Vagina (tissue), 2 donors: ENCODE results near the gene SHISAL2A. TPM values are rescaled to one million over a fixed set of nuclear protein-coding genes. Genes with fewer than 3 reads are reported as not detected.

ENCODE experiments used
- DNase-seq, 2 donors: peaks; one replicate each; pipeline ENCODE4 v3.0.0-alpha.2; 2017; ENCODE audit errors: extremely low spot score in 2 of 2
- H3K27ac ChIP-seq: fragments of 200-600 bp; sonication (generic); one replicate; pipeline ENCODE4 v1.5.1; 2019
- H3K27me3 ChIP-seq: fragments of 200-600 bp; sonication (generic); one replicate; pipeline ENCODE4 v1.5.1; 2019
- H3K36me3 ChIP-seq, 2 donors: fragments of 200-600 bp; sonication (generic); one replicate each; pipeline ENCODE4 v1.5.1; 2017 to 2019
- H3K4me1 ChIP-seq: fragments of 200-600 bp; sonication (generic); one replicate; pipeline ENCODE4 v1.5.1; 2019
- H3K4me3 ChIP-seq, 2 donors: fragments of 200-600 bp; sonication (generic); 1 replicate in 1 of 2; 2 replicates in 1 of 2; pipeline ENCODE4 v1.5.1; 2016 to 2019
- H3K9me3 ChIP-seq: fragments of 200-600 bp; sonication (generic); one replicate; pipeline ENCODE4 v1.5.1; 2019
- POLR2A ChIP-seq, 2 donors: fragments of 450-650 bp; IDR thresholded peaks; one replicate each; pipeline ENCODE4 v1.6.1; 2017; ENCODE audit warnings: antibody characterized with exemption in 2 of 2, mild to moderate bottlenecking in 2 of 2, moderate library complexity in 2 of 2
- POLR2AphosphoS5 ChIP-seq, 2 donors: sonication (generic); formaldehyde crosslinking; IDR thresholded peaks; one replicate each; pipeline ENCODE4 v1.9.0; 2017; ENCODE audit warnings: antibody characterized with exemption in 2 of 2, mild to moderate bottlenecking in 2 of 2, low read depth in 1 of 2; ENCODE audit not compliant: insufficient read depth in 1 of 2
- intact Hi-C: fragments of 100-400 bp; cut with DNase I; formaldehyde crosslinking; loops from one replicate; pipeline ENCODE4 v1.15.1; 2023
- total RNA-seq: library from RNA; depleted of rRNA; stranded (reverse); fragments of >200 nt; gene quantifications from one replicate; pipeline ENCODE4 v1.2.3, GENCODE V29; 2016
- TF ChIP-seq, protein P1 (sequence below), 3 experiments: fragments of 450-650 bp in 2 of 3; fragments of 200-600 bp in 1 of 3; sonication (generic) in 1 of 3; IDR thresholded peaks; one replicate each; pipeline ENCODE4 v1.5.1; 2017 to 2019; ENCODE audit warnings: antibody characterized with exemption in 3 of 3, mild to moderate bottlenecking in 2 of 3, moderate library complexity in 2 of 3

SHISAL2A gene
- total RNA-seq, 1 donor from 2014 or later = 3.2 TPM

DNA sequence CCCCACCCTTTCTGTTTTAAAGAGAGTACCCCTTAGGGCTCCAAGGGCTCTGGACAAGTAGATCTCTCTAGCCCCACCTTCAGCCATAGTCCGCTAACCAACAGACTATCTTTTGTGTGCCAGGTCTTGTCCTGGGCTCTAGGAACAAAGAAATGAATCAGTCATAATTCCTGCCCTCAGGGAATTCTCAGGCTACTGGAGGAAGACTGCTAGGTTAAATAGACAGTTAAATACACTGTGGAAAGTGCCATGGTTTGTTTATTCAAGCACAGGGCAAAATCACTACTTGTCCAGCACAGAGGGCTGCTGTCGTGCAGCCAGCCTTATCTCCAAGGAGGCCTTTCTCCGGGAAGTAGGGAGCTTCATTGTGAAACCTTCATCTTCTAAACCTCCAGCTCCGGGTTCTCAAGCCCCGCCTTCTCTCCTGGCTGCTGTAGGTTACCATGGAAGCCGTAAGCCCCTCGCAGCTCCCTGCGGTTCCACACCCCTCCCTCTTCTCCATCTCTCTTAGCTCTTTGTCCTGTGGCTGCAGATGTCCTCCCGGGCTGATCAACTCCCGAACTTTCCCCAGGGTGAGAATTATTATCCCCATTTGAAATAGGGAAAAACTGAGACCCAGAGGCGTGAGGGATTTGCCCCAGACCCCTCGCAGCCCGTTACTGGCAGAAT is 29.8 kb downstream of the SHISAL2A start:
- H3K9me3 ChIP-seq = no peaks in the 10 kb centered on the region
- H3K27ac ChIP-seq = no peak overlapping the region
- H3K4me1 ChIP-seq = peaks cover 12% of the 10 kb centered on the region
- DNase-seq = no peak
- H3K4me3 ChIP-seq = no peak overlapping the region
- intact Hi-C loops = no loop called here
- TF ChIP-seq POLR2A (IDR thresholded peaks at IDR 0.05) = no peak
- TF ChIP-seq, protein P1, sequence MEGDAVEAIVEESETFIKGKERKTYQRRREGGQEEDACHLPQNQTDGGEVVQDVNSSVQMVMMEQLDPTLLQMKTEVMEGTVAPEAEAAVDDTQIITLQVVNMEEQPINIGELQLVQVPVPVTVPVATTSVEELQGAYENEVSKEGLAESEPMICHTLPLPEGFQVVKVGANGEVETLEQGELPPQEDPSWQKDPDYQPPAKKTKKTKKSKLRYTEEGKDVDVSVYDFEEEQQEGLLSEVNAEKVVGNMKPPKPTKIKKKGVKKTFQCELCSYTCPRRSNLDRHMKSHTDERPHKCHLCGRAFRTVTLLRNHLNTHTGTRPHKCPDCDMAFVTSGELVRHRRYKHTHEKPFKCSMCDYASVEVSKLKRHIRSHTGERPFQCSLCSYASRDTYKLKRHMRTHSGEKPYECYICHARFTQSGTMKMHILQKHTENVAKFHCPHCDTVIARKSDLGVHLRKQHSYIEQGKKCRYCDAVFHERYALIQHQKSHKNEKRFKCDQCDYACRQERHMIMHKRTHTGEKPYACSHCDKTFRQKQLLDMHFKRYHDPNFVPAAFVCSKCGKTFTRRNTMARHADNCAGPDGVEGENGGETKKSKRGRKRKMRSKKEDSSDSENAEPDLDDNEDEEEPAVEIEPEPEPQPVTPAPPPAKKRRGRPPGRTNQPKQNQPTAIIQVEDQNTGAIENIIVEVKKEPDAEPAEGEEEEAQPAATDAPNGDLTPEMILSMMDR (IDR thresholded peaks at IDR 0.05) = no peak
- no peak for TF ChIP-seq POLR2AphosphoS5 (IDR thresholded peaks at IDR 0.05; ENCODE audit: insufficient read depth in 1 of 2, low read depth in 1 of 2)
- no peaks in the 10 kb centered on the region for H3K27me3 ChIP-seq
- no peaks in the 10 kb centered on the region for H3K36me3 ChIP-seq

DNA sequence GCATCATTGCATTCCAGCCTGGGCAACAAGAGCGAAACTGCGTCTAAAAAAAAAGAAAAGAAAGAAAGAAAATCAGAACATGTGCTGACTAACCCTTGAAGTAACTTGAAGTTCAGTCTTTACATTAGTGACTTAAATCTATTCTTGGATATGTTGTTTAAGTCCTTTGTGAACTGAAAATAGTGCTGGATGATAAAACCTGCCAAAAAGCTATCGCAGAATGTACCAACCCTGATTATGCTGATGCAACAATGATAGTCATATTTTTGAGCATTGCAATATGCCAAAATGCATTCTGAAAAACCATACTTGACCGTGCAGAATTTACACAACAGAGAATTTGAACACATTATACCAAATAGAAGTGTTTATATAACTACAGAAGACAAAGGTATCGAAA is 30.7 kb downstream of the SHISAL2A start:
- no peak overlapping the region for H3K27ac ChIP-seq
- H3K36me3 ChIP-seq = no peaks in the 10 kb centered on the region
- no peak overlapping the region for H3K4me3 ChIP-seq
- TF ChIP-seq POLR2AphosphoS5 (IDR thresholded peaks at IDR 0.05; ENCODE audit: insufficient read depth in 1 of 2, low read depth in 1 of 2) (no peak), POLR2A (IDR thresholded peaks at IDR 0.05) (no peak)
- TF ChIP-seq, protein P1 (IDR thresholded peaks at IDR 0.05) = no peak
- no peaks in the 10 kb centered on the region for H3K27me3 ChIP-seq
- DNase-seq = no peak
- peaks cover 12% of the 10 kb centered on the region for H3K4me1 ChIP-seq
- no peaks in the 10 kb centered on the region for H3K9me3 ChIP-seq
- intact Hi-C loops = no loop called here

DNA sequence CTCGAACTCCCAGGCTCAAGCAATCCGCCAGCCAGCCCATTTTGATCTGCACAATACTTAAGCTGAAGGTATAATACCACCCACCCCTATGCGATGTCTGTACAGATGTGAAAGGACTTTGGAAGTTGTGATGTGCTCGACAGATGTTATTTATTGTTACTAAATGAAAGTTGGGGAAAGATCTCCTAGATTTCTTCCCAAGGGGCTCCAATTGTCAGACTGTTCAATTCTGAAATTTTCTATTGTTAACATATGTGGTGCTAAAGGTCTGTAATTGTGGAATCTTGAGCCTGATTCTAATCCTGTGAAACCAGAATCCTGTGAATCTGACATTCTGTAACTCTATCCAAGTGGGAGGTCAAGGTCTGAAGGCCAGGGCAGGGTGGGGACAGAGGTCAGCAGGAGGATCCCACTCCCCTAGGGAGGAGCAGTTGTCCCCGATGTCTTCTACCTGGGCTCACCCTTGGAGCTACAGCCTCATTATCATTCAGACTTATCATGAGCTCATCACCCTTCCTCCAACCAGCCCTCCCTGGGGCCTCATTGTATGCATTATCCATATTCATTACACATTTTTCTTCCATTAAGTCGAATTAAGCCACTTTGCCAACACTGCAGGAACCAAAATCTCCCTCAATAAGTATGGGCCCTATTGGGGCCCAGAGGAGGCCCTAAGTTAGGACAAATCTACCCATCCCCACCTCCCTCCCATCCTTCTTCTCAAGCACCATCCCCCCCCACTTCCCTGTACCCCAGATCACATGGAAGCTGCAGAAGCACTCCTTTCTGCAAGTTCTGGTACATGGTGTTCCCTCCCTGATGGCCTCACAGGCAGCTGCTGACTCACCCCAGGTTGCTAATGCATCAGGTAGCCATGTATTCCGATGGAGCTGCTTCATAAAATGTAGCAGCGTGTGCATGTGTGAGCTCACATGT is 32.3 kb downstream of the SHISAL2A start:
- intact Hi-C loops = no loop called here
- no peak overlapping the region for H3K4me3 ChIP-seq
- H3K27ac ChIP-seq = no peak overlapping the region
- peaks cover 12% of the 10 kb centered on the region for H3K4me1 ChIP-seq
- no peaks in the 10 kb centered on the region for H3K9me3 ChIP-seq
- TF ChIP-seq, protein P1 (IDR thresholded peaks at IDR 0.05) = no peak
- no peak for TF ChIP-seq POLR2A (IDR thresholded peaks at IDR 0.05)
- no peaks in the 10 kb centered on the region for H3K27me3 ChIP-seq
- H3K36me3 ChIP-seq = no peaks in the 10 kb centered on the region
- no peak for DNase-seq

DNA sequence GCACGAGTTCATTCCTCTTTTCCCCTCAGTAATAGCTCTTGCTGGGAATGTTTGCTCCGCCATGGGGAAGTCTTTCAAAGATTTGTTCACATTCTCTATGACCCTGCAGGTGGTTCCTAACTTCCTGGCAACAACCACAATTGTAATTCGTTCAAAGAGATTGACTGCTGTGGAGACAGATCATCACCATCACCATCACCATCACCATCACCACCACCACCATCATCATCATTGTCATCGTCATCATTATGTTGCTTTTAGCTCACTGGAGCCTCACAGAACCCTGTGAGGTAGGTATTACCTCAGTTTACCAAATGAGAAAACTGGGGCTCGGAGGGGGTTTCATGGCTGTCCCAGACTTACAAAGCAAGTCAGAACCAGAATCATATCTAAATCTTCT is 34.3 kb downstream of the SHISAL2A start:
- intact Hi-C loops = no loop called here
- Histone ChIP-seq H3K27me3 (no peaks in the 10 kb centered on the region), H3K27ac (no peak overlapping the region), H3K4me3 (no peak overlapping the region), H3K36me3 (no peaks in the 10 kb centered on the region), H3K9me3 (no peaks in the 10 kb centered on the region), H3K4me1 (peaks cover 12% of the 10 kb centered on the region)
- TF ChIP-seq POLR2A (IDR thresholded peaks at IDR 0.05) (no peak), POLR2AphosphoS5 (IDR thresholded peaks at IDR 0.05; ENCODE audit: insufficient read depth in 1 of 2, low read depth in 1 of 2) (no peak)
- TF ChIP-seq, protein P1 (IDR thresholded peaks at IDR 0.05) = no peak
- DNase-seq = no peak

DNA sequence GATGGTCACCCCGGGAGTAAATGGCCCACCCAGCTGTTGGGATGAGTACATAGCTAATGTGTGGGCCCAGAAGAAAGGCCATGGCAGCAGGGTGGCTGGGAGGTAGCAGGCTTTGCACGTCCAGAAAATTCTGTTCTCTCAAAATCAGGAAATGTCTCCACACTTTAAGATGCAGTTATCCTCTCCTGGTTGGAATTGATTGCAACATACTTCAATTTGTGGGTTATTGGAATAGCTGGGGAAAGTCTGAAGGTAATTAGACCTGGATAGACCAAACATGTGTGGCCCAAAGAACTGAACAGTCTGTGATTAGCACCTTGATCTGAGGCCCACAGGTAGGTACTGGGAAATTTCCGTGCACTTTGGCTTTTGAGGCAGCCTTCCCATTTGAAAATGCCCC is 35.0 kb downstream of the SHISAL2A start:
- Histone ChIP-seq H3K36me3 (no peaks in the 10 kb centered on the region), H3K4me3 (no peak overlapping the region), H3K4me1 (peaks cover 12% of the 10 kb centered on the region), H3K27ac (no peak overlapping the region), H3K9me3 (no peaks in the 10 kb centered on the region), H3K27me3 (no peaks in the 10 kb centered on the region)
- no peak for DNase-seq
- intact Hi-C loops = no loop called here
- TF ChIP-seq POLR2AphosphoS5 (IDR thresholded peaks at IDR 0.05; ENCODE audit: insufficient read depth in 1 of 2, low read depth in 1 of 2) (no peak), POLR2A (IDR thresholded peaks at IDR 0.05) (no peak)
- TF ChIP-seq, protein P1 (IDR thresholded peaks at IDR 0.05) = no peak
